COLO668 (cell line): ENCODE data around the gene RFESD.
A peak's percentile ranks its signal among the peaks of the same experiment; 100 is the strongest.
"Not testable (repeated sequence)": the region's sequence is repeated elsewhere in the genome, so short reads cannot be mapped to it uniquely, and the experiment has no call there.

Source experiments
- DNase-seq: peaks from one replicate; lab custom pipeline; 2025; ENCODE audit not compliant: unreplicated experiment; lab: John Stamatoyannopoulos, UW

Gene RFESD

DNA sequence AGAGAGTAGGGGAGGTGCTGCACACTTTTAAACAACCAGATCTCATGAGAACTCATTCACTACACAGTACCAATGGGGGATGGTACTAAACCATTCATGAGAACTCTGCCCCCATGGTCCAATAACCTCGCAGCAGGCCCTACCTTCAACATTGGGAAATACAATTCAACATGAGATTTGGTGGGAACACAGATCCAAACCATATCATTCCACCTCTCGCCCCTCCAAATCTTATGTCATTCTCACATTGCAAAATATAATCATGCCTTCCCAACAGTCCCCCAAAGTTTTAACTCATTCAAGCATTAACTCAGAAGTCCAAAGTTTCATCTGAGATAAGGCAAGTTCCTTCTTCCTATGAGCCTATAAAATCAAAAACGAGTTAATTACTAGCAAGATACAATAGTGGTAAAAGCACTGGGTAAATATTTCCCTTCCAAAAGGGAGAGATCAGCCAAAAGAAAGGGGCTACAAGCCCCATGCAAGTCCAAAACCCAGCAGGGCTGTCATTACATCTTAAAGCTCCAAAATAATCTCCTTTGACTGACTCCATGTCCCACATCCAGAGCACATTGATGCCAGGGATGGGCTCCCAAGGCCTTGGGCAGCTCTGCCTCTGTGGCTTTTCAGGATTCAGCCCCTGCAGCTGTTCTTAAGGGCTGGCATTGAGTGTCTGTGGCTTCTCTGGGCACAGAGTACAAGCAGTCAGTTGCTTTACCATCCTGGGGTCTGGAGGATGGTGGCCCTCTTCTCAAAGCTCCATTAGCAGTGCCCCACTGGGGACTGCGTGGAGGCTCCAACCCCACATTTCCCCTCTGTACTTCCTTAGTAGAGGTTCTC, 18.4 kb upstream of the RFESD start:
- DNase-seq = no peak

DNA sequence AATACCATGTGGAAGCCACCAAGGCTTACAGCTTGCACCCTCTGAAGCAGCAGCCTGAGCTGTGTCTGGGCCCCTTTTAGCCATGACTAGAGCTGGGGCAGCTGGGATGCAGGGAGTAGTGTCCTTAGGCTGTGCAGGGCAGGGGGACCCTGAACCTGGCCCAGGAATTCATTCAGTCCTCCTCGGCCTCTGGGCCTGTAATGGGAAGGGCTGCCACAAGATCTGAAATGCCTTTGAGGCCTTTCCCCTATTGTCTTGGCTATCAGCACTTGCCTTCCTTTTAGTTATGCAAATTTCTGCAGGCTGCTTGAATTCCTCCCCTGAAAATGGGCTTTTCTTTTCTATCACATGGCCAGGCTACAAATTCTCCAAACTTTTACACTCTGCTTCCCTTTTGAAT, 17.6 kb upstream of the RFESD start:
- no peak for DNase-seq

DNA sequence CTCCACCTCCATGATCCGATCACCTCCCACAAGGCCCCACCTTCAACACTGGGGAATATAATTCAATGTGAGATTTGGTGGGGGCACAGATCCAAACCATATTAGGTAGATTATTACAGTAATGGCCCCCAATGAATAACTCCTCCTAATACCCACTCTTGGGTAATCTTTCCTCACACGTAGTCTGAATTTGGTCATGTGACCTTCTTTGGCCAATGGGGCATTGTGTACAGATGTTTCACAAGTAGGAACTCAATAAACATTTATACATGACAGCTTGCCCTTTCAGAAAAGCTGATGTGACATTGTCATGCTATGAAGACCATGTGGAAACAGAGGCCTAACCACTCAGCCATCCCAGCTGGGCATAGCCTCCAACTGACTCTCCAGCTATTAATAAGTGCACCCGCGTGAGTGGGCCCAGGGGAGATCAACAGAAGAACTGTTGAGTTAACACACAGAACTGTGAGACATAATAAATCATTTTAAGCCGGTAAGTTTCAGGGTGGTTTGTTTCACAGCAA, 16.1 kb upstream of the RFESD start:
- no peak for DNase-seq

DNA sequence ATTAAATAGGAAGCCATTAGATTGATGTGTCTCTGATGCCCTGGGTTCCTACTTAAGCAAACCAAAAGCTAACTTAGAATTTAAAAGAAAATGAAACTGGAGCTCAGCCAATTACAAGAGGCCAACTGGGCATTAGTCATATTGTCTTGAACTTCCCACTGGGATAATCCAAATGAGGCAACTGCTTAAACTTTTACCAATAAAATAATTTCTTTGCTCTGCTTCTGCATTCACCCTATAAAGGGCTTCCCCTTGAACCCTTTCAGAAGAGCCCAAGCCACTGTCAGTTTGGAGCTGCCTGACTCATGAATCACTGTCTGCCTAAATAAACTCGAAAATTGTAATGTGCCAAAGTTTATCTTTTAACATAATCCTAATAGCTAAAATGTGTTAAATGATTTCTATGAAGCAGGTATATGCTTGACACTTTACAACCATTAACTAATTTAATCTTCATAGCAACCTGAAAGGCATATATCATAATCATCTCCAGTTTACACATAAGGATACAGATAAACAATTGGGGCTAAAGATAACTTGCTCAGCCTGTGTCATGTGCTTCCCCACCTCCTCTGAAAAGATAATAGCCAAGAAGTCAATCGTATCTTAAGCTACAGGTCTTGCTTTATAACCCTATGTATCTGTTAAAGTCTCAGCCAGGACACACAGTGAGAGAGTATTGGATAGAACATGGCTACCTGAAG, 15.2 kb upstream of the RFESD start:
- DNase-seq = no peak

DNA sequence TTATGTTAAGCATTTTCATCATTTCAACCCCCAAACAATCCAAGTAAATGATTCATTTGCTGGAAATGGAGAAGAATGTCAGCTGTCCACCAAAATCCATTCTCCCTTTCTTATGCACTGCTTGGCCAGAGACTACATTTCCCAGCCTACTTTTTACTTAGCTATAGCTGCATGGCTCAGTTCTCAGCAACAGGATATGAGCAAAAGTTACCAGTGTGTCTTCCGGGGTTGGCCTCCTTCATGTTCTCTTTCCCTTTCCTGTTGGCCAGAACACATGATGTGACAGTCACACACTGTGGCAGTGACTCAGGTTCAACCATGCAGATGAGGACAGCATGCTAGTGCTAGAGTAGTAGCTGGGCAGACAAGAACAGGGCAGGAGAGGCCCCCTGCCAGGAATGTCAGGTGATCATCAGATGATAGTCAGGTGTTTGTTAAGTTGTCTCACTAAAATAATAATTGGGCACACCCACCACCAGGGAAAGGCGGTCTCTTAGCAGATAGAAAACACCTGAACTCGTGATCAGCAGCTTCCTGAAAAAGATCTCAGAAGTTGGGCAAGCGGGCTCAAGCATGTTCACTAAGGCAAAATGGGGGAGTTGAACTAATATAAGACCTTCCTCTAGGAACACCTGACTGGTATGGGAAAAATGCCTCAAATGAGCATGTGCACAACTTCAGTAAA, 14.4 kb upstream of the RFESD start:
- DNase-seq = no peak

DNA sequence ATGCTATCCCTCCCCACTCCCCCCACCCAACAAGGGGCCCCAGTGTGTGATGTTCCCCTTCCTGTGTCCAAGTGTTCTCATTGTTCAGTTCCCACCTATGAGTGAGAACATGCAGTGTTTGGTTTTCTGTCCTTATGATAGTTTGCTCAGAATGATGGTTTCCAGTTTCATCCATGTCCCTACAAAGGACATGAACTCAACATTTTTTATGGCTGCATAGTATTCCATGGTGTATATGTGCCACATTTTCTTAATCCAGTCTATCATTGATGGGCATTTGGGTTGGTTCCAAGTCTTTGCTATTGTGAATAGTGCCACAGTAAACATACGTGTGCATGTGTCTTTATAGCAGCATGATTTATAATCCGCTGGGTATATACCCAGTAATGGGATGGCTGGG, 13.6 kb upstream of the RFESD start:
- DNase-seq = not testable (repeated sequence)

DNA sequence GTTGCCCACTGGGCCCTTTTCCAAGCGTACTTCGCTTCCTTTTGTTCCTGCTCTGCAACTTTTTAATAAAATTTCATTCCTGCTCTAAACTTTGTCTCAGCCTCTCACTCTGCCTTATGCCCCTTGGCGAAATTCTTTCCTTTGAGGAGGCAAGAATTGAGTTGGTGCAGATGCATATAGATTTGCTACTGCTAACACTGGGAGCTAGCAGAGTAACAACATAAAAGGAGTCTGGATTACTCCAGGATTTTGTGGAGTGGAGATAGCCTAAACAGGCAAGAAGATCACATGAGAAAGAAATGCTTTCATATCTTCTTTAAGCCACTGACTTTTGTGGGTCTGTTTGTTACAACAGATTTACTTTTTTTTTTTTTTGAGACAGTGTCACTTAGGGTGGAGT, 12.9 kb upstream of the RFESD start:
- DNase-seq = no peak

DNA sequence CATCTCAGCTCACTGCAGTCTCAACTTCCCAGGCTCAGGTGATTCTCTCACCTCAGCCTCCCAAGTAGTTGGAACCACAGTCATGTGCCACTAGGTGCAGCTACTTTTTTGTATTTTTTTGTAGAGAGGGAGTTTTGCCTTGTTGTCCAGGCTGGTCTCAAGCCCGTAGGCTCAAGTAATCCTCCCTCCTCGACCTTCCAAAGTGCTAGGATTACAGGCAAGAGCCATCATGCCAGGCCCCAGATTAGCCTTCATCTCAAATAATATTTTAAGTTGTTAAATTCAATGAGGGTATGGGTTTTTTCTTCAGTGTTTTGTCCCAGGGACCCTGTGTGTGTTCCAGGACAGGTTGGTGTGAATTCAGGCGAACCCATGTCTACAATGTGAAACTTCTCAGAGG, 12.5 kb upstream of the RFESD start:
- no peak for DNase-seq

DNA sequence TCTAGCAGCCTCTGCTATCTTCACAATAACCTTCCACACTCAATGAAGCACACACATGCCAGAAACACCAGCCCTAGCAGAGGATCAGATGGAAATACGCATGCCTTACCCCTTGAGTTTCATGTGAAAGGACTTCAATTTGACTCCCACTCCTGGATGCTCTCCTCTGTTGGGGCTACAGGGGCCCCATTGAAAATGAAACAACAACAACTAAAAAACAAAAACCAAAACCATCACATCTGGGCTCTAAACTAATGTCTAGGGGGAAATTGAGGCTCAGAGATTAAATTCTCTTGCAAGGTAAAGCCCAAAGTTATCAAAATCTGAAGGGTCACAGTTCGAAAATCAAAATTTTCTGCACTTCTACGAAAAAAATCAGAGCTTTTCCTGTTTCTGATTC, 7.9 kb upstream of the RFESD start:
- no peak for DNase-seq

DNA sequence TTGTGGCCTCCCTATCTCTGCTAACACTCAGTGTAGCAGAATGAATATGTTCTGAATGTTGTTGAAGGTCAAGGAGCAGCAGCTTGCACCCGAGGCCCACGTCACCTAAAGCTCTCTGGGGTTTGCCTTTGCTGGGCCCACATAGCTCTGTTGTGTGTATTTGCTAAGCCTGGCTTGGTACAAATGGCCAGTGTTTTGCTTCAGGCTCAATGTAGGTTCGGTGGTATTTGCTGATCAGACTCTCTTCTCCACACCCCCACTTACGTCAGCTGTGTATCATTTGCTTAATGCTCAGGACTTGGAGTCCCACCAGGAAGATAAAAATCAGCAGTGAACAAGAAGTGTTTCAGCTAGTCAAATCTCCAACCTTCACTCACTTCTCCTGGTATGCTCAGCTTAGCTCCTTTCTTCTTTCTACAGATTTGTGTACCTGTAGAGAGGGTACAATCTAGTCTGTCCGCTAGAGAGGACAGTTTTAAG, 4.8 kb upstream of the RFESD start:
- DNase-seq = no peak

DNA sequence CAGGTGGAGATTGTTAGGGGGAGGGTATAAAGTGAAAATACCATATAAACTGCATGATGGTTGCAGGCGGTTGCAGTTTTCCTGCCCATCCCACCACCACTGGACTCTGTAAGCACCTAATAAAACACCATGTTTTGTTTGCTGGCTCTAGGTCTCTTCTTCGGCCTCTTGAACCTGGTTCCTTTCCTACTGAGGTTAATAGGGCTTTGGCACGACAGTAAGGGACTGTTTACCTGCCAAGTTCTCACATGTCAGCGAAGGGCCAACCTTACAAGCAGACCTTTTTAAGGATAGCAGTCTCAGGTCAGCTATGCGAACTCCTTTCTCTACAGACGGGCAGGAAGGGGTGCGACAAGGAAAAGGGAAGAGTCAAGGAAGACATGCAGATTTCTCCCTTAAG, 3.4 kb upstream of the RFESD start:
- no peak for DNase-seq

DNA sequence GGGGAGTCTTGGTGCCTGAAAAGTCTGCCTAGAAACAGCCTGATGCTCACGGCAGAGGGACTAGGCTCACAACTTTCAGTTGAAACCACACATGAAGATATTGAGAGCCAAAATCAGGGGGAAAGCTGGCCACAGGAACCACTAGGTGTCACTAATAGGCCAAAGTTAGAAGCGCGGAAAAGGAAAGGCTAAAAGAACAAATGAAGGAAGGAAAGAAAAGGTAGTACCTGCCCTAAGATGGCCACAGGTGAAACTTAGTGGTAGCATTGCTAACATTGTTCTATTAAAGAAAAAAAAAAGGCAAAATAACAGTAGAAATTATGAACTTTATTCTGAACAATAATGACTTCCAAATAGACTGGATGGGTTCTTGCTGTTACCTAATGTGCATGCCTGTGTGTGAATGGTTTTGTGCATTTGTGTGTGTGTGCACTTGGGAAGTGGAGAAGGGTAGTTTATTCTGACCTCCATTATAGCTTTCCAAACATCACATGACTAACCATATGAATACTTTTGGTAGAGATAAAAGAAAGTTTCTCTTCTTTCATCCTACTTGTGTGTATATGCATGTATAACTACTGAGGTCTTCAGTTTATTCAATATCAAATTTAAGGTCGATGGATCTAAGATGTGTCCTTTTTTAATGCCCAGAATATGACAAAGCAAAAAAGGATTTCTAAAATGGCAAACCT, 2.1 kb upstream of the RFESD start:
- DNase-seq = peak; percentile 7

DNA sequence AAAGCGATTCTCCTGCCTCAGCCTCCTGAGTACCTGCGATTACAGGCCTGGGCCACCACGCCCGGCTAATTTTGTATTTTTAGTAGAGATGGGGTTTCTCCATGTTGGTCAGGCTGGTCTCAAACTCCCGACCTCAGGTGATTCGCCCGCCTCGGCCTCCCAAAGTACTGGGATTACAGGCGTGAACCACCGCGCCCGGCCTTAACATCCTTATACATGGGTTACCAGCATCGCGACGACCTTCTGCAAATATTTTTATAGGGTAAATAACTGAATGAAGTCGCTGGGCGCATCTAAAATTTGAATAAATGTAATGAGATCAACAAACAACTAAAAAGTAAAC, 380 bp upstream of the RFESD start:
- not testable (repeated sequence) for DNase-seq

DNA sequence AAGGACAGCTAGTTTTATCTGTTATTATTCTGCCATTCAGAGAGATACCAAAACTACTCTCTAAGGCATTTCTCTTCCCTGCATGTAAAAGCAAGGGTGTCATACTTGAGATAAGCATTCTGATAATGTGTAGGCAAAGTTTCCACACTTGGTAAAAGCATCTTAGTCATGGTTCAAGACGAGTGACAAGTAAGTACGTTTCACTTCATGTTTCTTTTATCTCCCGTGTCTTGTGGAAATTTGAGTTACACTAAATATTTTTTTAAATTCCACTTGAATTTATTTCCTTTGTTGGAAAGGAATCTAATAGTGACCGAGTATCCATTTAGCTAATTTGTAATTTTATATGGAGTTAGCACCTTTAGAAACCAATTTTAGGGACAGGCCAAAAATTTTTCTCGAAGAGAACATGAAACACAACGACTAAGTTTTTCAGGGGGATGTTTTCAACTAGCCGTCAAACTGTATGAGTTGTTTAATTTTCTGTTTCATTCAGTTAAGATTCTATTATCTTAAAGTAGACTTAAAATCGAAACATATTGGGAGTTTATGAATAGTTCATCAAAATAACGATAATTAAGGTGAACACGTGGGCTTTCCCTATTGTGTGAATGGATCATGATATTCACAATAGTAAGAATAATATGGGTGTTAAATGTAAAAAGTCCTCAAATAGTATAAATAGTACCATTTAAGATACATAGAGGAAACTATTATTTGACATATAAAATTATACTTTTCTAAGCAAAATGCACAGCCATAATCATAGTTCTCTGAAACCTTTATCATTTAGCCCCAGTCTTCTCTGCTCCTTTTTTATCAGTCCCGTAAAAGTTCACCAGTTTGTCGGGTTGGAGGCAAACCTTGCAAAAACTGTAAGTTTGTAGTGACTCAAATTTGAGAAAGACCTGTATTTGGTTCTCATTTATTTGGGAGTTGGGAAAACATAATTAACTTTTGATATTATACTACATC, 1.6 kb downstream of the RFESD start:
- DNase-seq = no peak

DNA sequence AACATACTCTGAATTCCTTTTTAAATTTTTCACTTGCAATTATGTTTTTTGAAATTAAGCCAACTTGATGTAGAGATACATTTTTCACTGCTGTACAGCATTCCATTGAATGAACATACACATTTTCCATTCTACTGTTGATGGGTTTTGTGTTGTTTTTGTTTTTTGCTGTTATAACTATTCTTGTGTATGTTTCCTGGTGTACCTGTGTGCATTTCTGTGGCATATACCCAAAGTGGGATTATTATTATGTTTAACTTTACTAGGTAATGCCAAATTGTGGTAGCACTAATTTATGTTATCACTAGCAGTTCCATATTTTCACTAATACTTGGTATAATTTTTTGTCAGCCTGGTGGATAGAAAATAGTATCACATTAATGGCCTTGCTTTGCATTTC, 2.7 kb downstream of the RFESD start:
- DNase-seq = no peak

DNA sequence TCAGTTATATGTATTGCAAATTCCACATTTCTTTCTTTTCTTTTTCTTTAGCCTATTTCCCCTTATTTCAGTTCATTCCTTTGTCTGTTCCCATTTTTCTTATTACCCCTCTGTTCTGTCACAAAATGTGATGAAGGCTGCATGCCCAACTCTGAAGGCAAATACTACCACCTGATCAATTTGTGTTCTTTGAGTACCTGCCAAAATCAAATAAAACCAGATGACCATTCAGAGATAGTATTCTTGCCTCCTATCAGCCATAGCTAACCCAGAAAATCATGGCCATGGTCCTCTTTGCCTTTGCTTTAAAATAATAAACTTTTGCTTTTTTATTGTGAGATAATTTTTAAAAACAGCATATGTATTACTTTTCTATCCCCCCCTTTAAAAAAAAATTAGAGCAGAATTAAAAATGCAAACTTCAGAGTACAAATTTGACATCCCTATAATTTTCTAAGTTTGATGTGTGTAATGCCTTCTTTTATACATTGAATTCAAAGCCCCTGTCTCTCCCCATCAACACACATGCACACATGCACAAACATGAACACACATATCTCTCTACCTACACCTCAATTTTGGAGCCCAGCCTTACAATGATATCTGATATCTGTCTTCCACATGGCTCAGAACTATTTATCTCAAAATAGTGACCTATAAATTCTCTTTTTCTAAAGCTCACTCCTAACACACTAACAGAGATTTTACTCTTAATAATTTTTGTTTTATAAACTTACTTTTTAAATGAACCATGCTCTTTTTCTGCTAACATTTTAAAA, 3.5 kb downstream of the RFESD start:
- no peak for DNase-seq

DNA sequence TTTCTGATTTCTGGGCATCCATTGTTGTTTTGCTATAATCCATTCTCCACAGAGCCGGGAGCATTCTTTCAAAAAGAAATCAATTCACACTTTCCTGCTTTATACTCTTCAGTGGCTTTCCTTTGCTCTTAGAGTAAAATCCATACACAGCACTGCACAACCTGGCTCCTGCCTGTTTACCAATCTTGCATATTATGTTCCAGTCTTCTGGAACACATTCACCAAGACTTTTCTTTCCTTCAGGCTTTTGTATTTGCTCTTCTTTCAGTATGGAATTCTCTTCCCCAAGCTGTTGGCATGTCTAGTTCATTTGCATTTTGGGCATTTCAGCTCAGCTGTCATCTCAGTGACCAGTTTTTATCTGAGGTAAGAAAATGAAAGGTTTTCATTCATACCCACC, 6.3 kb downstream of the RFESD start:
- DNase-seq = no peak

DNA sequence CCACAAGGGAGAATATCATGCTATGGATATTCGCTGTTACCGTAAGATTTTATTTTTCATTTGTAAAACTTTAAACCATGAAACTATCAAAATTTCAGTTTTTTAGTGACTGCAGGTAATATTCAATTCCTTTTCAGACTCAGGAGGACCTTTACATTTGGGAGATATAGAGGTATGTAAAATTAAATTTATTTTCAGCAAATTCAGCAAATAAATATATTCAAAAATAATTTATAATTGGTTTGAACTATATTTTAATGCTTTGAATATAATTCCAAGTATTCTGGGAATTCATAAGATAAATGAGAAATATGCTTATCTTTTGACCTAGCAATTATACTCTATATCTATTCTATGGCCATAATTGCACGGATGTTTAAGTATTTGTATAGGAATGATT, 7.6 kb downstream of the RFESD start:
- no peak for DNase-seq

DNA sequence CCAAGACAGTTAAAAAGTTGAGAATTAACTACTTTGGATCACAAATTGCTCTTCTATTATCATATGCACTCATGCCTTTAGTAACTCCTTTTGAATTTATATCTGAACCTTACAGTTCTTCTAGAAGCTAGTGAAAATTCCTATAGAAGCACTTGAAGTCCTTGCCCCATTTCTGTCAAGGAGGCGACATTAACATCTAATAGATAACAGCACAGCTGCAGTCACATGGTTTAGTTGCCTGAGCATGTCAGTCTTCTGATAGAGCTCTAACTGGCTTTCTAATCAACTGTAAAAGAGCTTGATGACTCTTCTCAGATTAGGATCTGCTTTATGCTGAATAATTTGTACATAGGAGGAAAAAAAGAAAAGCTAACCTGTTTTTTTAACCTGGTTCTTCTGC, 9.0 kb downstream of the RFESD start:
- no peak for DNase-seq
